HEK293 (cell line): ENCODE measurements around the gene HAUS8.

ENCODE experiments used
- REPIN1 ChIP-seq: fragments of 450-650 bp; formaldehyde crosslinking; IDR thresholded peaks from 2 replicates; pipeline ENCODE4 v1.5.1; 2017; ENCODE audit warnings: missing biosample characterization, missing genetic modification characterization, low read depth
- YY1 ChIP-seq: fragments of 450-650 bp; formaldehyde crosslinking; IDR thresholded peaks from 2 replicates; pipeline ENCODE4 v1.5.1; 2018; ENCODE audit warnings: missing biosample characterization, missing genetic modification characterization
- ZNF121 ChIP-seq: fragments of 450-650 bp; formaldehyde crosslinking; IDR thresholded peaks from 2 replicates; pipeline ENCODE4 v1.5.1; 2016; ENCODE audit warnings: missing biosample characterization, missing genetic modification characterization
- ZNF175 ChIP-seq: fragments of 450-650 bp; formaldehyde crosslinking; IDR thresholded peaks from 2 replicates; pipeline ENCODE4 v1.5.1; 2016; ENCODE audit warnings: missing biosample characterization, missing genetic modification characterization
- TF ChIP-seq, protein P1 (sequence below): fragments of 450-650 bp; formaldehyde crosslinking; IDR thresholded peaks from 2 replicates; pipeline ENCODE4 v1.5.1; 2016; ENCODE audit warnings: missing biosample characterization, missing genetic modification characterization
- TF ChIP-seq, protein P2 (sequence below): fragments of 450-650 bp; formaldehyde crosslinking; IDR thresholded peaks from 2 replicates; pipeline ENCODE4 v1.5.1; 2016; ENCODE audit warnings: missing biosample characterization, missing genetic modification characterization
- TF ChIP-seq, protein P3 (sequence below): fragments of 450-650 bp; formaldehyde crosslinking; IDR thresholded peaks from 2 replicates; pipeline ENCODE4 v1.5.1; 2016; ENCODE audit warnings: missing biosample characterization, missing genetic modification characterization
- TF ChIP-seq, protein P4 (sequence below): fragments of 450-650 bp; formaldehyde crosslinking; IDR thresholded peaks from 2 replicates; pipeline ENCODE4 v1.5.1; 2016; ENCODE audit warnings: missing biosample characterization, missing genetic modification characterization

DNA sequence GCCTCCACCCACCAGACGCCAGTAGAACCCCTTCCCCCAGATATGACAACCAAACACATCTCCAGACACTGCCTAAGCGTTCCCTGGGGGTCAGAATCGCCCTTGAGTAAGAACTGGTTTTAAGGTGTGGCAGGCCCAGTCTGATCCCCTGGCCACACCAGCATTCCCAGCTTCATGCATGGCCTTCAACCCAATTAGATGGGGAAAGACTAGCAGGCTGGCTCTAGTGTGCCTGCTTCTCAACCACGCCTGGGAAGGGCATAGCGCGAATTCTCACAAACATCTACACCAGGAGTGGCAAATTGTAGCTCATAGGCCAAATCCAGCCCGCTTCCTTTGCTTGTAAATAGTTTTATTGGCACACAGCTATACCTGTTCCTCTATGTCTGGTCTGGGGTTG is 13.6 kb downstream of the HAUS8 start:
- no peak for TF ChIP-seq ZNF121 (tag by site-specific recombination)
- TF ChIP-seq YY1, result no peak
- TF ChIP-seq, protein P1, sequence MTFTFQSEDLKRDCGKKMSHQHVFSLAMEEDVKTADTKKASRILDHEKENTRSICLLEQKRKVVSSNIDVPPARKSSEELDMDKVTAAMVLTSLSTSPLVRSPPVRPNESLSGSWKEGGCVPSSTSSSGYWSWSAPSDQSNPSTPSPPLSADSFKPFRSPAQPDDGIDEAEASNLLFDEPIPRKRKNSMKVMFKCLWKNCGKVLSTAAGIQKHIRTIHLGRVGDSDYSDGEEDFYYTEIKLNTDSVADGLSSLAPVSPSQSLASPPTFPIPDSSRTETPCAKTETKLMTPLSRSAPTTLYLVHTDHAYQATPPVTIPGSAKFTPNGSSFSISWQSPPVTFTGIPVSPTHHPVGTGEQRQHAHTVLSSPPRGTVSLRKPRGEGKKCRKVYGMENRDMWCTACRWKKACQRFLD (tag by site-specific recombination), result no peak
- TF ChIP-seq, protein P2, sequence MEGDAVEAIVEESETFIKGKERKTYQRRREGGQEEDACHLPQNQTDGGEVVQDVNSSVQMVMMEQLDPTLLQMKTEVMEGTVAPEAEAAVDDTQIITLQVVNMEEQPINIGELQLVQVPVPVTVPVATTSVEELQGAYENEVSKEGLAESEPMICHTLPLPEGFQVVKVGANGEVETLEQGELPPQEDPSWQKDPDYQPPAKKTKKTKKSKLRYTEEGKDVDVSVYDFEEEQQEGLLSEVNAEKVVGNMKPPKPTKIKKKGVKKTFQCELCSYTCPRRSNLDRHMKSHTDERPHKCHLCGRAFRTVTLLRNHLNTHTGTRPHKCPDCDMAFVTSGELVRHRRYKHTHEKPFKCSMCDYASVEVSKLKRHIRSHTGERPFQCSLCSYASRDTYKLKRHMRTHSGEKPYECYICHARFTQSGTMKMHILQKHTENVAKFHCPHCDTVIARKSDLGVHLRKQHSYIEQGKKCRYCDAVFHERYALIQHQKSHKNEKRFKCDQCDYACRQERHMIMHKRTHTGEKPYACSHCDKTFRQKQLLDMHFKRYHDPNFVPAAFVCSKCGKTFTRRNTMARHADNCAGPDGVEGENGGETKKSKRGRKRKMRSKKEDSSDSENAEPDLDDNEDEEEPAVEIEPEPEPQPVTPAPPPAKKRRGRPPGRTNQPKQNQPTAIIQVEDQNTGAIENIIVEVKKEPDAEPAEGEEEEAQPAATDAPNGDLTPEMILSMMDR (tag by site-specific recombination), result no peak
- TF ChIP-seq REPIN1 (tag by site-specific recombination), result no peak
- TF ChIP-seq, protein P3, sequence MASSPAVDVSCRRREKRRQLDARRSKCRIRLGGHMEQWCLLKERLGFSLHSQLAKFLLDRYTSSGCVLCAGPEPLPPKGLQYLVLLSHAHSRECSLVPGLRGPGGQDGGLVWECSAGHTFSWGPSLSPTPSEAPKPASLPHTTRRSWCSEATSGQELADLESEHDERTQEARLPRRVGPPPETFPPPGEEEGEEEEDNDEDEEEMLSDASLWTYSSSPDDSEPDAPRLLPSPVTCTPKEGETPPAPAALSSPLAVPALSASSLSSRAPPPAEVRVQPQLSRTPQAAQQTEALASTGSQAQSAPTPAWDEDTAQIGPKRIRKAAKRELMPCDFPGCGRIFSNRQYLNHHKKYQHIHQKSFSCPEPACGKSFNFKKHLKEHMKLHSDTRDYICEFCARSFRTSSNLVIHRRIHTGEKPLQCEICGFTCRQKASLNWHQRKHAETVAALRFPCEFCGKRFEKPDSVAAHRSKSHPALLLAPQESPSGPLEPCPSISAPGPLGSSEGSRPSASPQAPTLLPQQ (tag by site-specific recombination), result no peak
- TF ChIP-seq, protein P4, sequence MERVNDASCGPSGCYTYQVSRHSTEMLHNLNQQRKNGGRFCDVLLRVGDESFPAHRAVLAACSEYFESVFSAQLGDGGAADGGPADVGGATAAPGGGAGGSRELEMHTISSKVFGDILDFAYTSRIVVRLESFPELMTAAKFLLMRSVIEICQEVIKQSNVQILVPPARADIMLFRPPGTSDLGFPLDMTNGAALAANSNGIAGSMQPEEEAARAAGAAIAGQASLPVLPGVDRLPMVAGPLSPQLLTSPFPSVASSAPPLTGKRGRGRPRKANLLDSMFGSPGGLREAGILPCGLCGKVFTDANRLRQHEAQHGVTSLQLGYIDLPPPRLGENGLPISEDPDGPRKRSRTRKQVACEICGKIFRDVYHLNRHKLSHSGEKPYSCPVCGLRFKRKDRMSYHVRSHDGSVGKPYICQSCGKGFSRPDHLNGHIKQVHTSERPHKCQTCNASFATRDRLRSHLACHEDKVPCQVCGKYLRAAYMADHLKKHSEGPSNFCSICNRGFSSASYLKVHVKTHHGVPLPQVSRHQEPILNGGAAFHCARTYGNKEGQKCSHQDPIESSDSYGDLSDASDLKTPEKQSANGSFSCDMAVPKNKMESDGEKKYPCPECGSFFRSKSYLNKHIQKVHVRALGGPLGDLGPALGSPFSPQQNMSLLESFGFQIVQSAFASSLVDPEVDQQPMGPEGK, result no peak
- TF ChIP-seq ZNF175 (tag by site-specific recombination), result no peak
